Putamen (tissue), 1 donor: Measurements from ENCODE around the gene TUBGCP4.

Experiments
- DNase-seq: peaks from one replicate; pipeline ENCODE4 v3.0.0-alpha.2; 2016; ENCODE audit warnings: low spot score

The TUBGCP4 gene

DNA sequence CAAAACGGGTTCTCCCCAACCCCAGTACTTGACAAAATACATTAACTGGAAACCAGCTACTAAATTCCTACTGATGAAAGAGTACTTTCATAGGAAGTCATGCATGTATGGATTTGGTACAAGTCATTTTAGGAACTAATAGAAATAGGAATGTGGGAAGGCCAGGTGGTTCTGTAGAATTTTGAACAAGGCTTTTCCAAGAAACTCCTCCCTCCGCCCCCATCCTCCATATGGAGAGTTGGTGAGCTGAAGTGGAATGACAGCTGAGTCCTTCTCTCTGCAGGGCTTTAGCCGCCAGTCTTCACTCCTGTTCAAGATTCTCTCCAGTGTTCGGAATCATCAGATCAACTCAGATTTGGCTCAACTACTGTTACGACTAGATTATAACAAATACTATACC lies 33.2 kb downstream of the TUBGCP4 start:
- DNase-seq: no peak

DNA sequence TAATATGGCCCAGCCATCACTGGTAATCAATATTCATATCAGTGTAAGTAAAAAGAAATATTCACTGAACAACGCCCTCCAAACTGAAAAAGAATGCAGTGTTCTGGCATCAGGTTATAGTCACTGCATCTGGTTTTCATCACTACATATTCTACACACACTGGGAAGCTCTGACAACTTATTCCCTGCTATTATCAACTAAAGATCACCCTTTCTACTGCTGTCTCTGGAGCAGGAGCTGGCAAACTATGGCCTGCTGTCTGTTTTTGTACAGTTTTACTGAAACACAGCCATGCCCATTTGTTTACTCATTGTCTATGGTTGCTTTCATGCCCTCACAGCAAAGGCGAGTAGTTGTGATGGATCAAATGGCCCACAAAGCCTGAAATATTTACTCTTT lies 35.3 kb downstream of the TUBGCP4 start:
- DNase-seq: no peak

DNA sequence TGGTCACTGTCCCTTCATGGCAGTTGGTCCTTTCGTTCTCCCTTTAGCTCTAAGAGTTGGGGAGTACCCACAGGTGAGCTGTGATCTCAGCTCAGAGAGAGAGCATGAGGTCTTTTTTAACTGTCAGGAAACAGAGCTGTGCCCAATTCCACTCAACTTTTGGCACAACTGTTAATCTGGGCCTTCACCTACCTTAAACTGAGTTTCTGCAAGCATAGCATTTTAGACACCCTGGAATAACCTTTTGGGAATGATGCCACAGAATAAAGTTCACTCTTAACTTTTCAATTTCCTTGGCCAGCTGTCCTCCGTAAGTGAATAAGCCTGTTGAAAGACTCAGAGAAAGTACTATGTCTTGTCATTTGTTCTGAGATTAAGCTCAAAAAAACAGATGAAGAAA lies 35.9 kb downstream of the TUBGCP4 start:
- no peak for DNase-seq

DNA sequence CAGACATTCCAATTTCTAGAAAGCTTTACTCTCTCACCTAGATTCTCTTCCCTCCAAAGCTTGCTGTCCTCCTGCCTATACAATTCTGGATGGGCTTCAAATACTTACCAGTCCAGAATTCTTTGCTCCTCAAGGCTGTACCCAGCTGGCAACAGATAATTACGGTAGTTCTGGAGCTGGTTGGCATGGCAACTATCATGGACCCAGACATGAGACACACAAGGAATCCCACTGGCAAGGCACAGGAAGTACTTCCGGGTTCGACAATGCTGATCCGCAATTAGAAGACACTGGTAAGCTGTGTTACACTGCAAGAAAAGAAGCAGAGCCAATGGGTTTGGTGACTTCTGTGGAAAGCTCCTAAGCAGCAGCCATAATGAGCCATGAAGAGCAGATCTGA lies 37.9 kb downstream of the TUBGCP4 start:
- no peak for DNase-seq

DNA sequence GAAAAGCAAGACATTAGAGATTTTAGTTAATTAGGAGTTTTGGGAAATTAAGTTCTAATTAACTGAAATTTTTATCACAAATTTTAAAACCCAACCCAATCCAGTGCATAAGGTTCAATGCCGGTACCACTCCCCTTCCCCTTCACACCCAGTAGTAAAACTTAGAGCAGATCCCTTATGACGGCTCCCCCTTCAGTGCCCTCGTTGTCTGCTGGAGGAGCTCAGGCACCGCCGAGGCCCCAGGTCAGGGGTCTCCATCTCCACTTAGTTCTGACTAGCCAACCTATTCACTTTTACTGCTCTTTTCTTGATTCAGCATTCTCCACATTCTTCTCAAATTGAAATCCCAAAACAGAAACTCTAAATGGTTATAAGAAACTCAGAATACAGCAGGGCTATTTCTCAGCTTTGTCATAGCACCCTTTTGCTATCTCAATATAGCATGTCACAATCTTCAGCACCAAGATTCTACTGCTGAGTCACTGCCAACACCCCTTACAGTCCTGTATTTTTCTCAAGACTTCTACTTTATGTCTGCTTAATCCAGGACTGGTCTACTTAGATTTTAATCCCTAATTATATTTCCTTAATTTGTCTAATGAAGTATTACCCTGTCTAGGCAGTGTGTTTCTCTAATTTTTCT lies 39.8 kb downstream of the TUBGCP4 start:
- no peak for DNase-seq

DNA sequence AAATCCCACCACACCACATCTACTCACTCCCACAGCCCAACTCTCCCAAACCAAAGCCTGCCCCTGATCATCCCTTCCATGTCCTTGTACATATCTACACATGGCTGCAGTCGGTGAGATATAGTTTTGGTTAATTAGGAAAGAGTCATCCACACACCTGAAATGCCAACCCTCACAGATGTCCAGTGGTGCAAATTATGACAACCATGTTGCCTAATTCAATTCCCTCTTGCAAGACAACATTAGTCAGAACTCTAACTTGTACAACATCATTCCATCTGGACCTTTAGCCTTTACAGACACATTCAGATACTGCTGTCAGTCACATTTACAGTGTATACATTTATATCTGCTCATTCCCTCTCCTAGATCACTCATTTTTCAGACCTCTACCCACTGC lies 41.2 kb downstream of the TUBGCP4 start:
- no peak for DNase-seq

DNA sequence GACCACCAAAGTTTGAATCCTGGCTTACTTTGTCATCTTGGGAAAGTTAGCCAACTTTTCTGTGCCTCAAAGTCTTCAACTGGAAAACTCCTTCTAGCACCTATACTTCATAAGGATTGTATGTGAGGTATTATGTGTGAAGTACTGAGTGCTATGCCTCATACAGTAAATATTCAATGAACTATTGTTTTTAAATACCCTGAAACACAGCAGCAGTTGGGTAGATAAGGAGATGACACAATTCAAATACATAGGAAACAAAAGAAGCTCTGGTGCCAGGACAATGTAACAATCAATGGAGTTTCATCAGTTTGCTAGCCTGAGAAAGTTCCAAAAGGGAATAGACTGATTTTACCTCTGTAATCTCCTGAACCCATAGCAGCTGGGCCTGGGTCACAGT lies 43.3 kb downstream of the TUBGCP4 start:
- DNase-seq: no peak

DNA sequence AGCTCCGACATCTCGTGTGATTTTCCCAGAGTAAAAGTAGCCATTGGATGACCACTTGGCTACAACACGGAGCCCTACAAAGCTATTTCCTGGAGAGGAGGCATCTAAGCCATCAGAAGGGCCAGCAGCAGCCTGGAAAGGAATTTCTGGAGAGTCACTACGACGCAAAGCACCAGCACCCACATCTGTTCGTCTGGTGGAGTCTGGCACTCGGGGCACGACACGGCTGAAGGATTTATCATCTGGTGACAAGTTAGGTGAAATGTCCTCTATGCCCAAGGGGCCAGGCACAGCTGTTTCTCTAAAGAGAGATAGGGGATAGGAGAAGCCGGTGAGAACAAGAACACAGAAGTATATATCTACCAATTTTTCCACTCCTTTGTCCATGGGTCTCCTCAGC lies 49.5 kb downstream of the TUBGCP4 start:
- DNase-seq: no peak

DNA sequence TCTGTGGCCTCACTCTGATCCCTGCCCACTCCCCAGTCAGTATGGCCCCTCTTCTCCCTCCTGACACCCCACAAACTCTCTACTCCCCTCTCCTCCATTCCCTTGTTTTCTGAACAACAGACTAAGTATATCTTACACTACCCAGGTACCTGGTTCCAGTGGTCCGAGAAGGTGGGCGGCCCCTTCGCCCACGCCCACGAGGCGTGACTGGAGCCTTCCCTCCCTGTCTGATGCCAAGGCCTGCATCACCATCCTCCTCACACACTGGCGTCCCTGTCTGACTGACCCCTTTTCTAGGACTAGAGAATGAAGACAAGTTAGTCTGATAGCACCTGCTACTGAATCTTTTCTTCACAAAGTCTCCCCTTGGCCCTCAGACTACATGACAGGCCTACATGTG lies 50.0 kb downstream of the TUBGCP4 start:
- no peak for DNase-seq

DNA sequence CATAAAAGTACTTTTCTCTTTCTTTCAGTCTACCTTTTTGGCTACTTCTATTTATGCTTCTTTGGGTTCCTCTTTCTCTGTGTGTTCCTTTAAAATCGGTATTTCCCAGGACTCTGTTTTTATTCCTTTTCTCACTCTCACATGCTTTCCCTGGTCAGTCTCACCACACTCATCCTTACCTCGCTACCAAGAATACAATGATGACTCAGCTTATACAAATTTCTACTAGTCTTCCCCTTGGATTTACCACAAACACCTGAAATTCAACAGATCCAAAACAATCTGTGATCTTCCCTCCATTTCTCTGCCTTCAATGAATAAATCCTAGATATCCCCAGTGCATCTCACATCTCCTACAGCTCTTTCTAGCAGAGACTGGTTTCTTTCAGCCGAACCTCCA lies 52.9 kb downstream of the TUBGCP4 start:
- DNase-seq: no peak

DNA sequence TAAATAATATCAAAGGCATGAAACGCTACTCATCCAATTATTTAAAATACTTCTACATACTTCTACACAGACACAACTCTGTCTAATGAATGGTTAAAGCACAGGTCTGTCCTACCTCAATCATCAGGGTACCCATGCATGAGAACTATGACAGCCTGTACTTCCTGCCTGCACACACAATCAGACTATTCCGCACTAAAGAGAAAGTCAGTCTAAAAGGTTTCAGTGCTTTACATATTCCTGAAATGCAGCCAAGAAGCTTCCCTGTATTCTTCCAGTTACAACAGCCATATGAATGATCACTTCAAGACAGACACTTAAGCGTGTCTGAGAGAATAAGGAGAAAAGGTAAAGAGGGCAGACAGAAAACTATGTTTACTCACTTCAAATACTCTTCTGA lies 58.8 kb downstream of the TUBGCP4 start:
- peak; percentile 14 for DNase-seq

DNA sequence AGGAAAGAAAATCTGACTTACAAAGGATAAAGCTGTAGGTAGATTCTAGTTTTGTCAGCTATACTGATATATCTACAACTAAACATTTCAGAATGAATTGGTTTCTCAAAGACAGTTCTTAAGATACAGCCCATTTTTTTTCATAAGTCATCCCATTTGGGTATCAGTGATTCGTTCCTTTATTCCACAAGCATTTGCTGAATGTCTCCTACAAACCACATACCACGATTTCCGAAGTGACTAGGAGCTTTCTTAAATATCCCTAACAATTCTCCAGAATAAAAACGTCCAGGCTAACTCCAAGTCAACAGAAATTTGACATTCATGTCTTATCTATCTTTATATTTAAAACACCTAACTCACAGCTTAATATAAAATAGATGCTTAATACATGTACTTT lies 62.3 kb downstream of the TUBGCP4 start:
- DNase-seq: no peak

DNA sequence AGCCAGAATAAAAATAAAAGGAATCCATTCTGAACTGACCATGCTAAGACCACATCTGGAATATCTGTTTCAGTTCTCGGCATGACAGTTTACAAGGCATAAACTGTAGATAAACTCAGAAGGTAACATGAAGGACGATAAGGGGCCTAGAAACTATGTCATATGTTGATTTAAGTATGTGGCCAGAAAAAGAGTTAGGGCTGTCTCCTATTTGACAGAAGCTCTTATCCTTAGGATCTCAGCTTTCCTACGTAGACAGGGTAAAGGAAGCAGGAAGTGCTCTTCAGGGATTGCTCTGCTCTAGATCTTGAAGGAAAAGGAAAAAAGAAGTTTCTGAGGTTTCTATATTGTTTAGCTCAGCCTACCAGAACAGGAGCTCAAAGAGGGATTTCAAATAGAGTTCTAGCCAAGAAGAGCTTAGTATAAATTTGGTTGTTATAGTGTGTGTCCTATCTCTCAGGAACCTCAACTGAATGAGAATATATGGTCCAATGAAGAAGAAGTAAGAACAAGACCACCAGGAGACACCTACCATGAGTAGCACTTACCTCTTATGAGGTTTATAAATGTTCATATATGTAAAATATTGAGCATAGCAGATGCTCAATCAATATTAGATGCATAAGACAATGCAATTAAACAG lies 62.9 kb downstream of the TUBGCP4 start:
- no peak for DNase-seq

DNA sequence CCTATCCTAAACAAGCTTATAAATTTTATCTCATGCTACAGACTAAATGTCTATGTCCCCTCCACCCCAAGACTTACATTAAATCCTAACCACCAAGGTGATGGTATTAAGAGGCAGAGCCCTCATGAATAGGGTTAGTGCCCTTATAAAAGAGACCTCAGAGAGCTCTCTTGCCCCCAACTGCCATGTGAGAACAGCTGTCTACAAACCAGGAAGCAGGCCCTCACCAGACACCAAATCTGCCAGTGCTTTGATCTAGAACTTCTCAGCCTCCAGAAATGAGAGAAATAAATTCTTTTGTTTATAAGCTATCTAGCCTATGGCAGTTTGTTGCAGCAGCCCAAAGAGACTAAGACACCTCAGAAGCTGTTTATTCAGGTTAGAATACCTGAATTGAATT lies 63.5 kb downstream of the TUBGCP4 start:
- DNase-seq: no peak

DNA sequence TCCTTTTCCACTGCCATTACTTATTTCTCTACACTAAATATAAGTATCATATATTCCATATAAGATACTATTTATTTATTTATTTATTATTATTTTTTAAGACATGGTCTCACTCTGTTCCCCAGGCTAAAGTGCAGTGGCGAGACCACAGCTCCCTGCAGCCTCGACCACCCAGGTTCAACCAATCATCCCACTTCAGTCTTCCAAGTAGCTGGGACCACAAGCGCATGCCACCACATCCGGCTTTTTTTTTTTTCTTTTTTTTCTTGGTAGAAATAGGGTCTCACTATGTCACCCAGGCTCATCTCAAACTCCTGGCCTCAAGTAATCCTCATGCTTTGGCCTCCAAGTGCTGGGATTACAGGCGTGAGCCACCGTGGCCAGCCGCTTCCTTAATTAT lies 65.5 kb downstream of the TUBGCP4 start:
- no peak for DNase-seq

DNA sequence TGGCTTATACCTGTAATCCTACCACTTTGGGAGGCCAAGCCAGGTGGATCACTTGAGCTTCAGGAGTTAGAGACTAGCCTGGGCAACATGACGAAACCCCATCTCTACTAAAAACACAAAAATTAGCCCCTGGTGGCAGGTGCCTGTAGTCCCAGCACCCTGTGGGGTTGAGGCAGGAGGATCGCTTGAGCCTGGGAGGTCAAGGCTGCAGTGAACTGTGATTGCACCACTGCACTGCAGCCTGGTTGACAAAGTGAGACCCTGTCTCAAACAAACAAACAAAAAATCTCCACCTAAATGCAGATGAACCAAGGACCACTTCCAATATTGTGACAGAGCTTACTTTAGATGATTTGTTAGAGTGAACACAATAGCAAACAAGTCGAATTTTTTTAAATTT lies 68.4 kb downstream of the TUBGCP4 start:
- DNase-seq: no peak

DNA sequence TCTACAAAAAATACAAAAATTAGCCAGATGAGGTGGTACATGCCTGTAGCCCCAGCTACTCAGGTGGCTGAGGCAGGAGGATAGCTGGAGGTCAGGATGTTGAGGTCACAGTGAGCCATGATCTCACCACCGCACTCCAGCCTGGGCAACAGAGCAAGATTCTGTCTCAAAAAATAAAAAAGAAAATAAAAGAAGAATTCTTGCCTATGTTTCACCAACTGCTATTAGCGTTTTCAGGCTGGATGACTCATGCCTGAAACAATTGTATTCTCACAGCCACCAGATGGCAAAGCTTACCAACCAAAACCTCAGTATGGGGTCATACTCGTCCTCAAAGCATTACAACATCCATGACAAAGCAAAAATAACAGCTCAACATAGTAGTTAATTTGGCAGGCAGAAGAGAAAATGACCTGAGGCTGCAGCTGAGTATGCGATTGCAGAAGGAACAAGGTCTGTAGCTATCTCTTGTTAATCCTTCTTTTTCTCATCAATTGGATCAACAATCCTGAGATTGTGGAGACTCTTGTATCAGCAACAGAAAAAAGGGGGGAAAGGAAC lies 69.9 kb downstream of the TUBGCP4 start:
- DNase-seq: peak; percentile 83

DNA sequence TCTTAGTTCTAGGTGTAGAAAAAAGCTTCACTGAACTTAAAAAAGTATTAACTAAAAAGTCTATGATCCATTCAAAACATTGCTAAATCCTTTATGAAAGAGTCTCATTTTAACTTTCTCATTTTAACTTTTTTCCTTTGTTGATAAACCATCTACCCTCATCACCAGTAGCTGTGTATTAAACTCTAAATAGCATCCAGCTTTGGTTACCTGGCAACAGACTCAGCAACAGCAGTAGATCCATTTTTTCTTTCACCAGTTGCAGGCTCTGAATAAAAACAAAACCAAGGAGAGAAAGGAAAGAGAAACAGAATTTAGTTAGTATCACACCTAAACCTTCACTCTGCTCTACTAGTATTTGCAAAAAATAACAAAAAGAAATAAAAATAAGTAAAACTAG lies 70.4 kb downstream of the TUBGCP4 start:
- DNase-seq: peak; percentile 20

DNA sequence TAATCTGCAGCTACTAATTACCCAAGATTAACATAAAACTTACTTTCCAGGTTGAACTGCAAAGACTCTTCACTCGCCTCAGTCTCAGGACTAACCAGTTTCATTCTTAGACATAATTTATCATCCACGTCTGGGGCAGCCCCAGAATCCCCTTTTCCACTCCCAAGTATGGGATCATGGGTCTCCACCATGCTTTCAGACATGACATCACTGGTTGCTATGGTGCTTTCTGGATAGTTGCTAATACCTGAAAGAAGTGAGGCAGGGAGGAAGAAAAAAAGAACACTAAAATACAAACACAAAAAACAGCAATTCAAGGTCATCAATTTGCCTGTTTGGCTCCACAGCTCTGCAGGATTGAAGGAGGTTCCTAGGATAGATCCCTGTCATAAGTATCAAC lies 75.4 kb downstream of the TUBGCP4 start:
- no peak for DNase-seq

DNA sequence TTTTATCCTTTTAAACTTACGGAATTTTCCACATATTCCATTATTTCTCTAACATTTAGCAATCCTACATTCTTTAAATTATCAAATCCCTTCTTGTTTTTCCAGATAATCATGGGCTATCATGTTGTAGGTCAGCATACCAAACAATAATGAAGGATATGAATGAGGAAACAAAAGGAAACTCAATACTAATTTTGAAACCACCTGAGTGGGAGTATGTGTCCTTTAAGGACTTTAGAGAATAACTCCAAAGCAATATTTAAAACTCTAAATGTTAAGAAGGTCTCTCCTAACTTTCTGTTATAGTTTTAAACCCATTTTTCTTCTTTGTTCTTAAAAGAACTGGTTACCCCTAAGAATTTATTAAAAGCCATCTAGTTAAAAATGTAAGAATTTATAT lies 79.1 kb downstream of the TUBGCP4 start:
- DNase-seq: no peak
